Measurements from ENCODE around the gene HNRNPL. TPM values are rescaled to one million over a fixed set of nuclear protein-coding genes. Genes with fewer than 3 reads are reported as not detected.
A peak's percentile ranks its signal among the peaks of the same experiment; 100 is the strongest.

Gene HNRNPL
- polyA plus RNA-seq, 2 of the 4 experiments (the other 2 are of a cell fraction) = 380 to 487 TPM

- TF ChIP-seq CTCF (IDR thresholded peaks at IDR 0.05) (no peak), RARB (CRISPR knock-in tag; IDR thresholded peaks at IDR 0.05) (no peak), MAX (IDR thresholded peaks at IDR 0.05) (no peak), NPAS2 (CRISPR knock-in tag; IDR thresholded peaks at IDR 0.05; ENCODE audit: borderline replicate concordance) (no peak), ZSCAN20 (CRISPR knock-in tag; IDR thresholded peaks at IDR 0.05) (no peak), PBX3 (IDR thresholded peaks at IDR 0.05) (no peak), ZC3H11A (IDR thresholded peaks at IDR 0.05) (no peak), HOXB5 (CRISPR knock-in tag; IDR thresholded peaks at IDR 0.05) (no peak)
Measured at GRCh38 chr19:38839816-38840582, 9.8 kb downstream of the HNRNPL start (continued).

GRCh38 chr19:38838986-38839761 lies 10.6 kb downstream of the HNRNPL start:
- no peak overlapping the region for H3K4me3 ChIP-seq
- peaks cover 96% of the 10 kb centered on the region for H3K4me1 ChIP-seq
- WGBS (ENCODE audit: missing lambda C conversion rate) = 93% methylated on average over 12 of the region's 12 CpGs
- POLR2A ChIA-PET = interaction anchor here (0.7 to 6.5 kb wide), 7 partner anchors 8 to 191 kb away, joined by 3 to 62 read pairs (median 5); partner anchors contain the start of genes ACTN4, ECH1, HNRNPL and NFKBIB
- peak overlapping the region; percentile 40 for H3K4me2 ChIP-seq
- DNase-seq (ENCODE audit: low read depth in 1 of 2, low spot score in 1 of 2) = no peak
- ATAC-seq = no peak
- H3K9me3 ChIP-seq = no peaks in the 10 kb centered on the region
- CTCF ChIA-PET = interaction anchor here (1.4 to 3.4 kb wide), 10 partner anchors 8 to 295 kb away, joined by 3 to 21 read pairs (median 7); partner anchors contain the start of genes ECH1, MRPS12 and SARS2
- FAIRE-seq = peak; percentile 56
- H3K27ac ChIP-seq = peak overlapping the region; percentile 36 to 76; a peak in 3 of 6 replicates
- TF ChIP-seq CBX2 (IDR thresholded peaks at IDR 0.05; ENCODE audit: borderline replicate concordance, low read depth) = no peak
- peak; percentile 90 for TF ChIP-seq FOSB (CRISPR knock-in tag; IDR thresholded peaks at IDR 0.05)
- TF ChIP-seq HEYL (CRISPR knock-in tag; IDR thresholded peaks at IDR 0.05) = no peak
- TF ChIP-seq MAZ (IDR thresholded peaks at IDR 0.05; ENCODE audit: borderline replicate concordance, low read depth, low read length) = peak; percentile 47; the same call in 1 of the 2 replicates
- no peak for TF ChIP-seq HMGXB4 (CRISPR knock-in tag; IDR thresholded peaks at IDR 0.05; ENCODE audit: borderline replicate concordance)
- no peak for TF ChIP-seq PBX3 (IDR thresholded peaks at IDR 0.05)
- TF ChIP-seq NFE2L2 (conservative IDR thresholded peaks at IDR 0.05; ENCODE audit: low read length) = no peak
- no peak for TF ChIP-seq MAFK (IDR thresholded peaks at IDR 0.05; ENCODE audit: partially characterized antibody)
- no peak for TF ChIP-seq CEBPB (IDR thresholded peaks at IDR 0.05)
- TF ChIP-seq ZC3H11A (IDR thresholded peaks at IDR 0.05) = no peak
- TF ChIP-seq HOXB13 (CRISPR knock-in tag; IDR thresholded peaks at IDR 0.05; ENCODE audit: low read depth) = no peak
- TF ChIP-seq TP53 (CRISPR knock-in tag; IDR thresholded peaks at IDR 0.05) = 0 out of 2 replicates have a peak, but pooled peaks have one; percentile 25
- TF ChIP-seq E2F6 (IDR thresholded peaks at IDR 0.05; ENCODE audit: borderline replicate concordance, low read depth) = no peak
- no peak for TF ChIP-seq RFX5 (IDR thresholded peaks at IDR 0.05)
- no peak for TF ChIP-seq RAD21 (conservative IDR thresholded peaks at IDR 0.05 in 1 of 2, IDR thresholded peaks at IDR 0.05 in 1 of 2)
- TF ChIP-seq RARB (CRISPR knock-in tag; IDR thresholded peaks at IDR 0.05) = peak; percentile 42; the same call in 1 of the 2 replicates
- TF ChIP-seq ESRRA (IDR thresholded peaks at IDR 0.05; ENCODE audit: borderline replicate concordance, low read length) = no peak
- TF ChIP-seq ATOH8 (CRISPR knock-in tag; IDR thresholded peaks at IDR 0.05; ENCODE audit: low read depth) = no peak; the same call in 1 of the 2 replicates
- no peak for TF ChIP-seq ZNF302 (CRISPR knock-in tag; IDR thresholded peaks at IDR 0.05)
- 0 out of 2 replicates have a peak, but pooled peaks have one; percentile 17 for TF ChIP-seq MAX (IDR thresholded peaks at IDR 0.05)
- TF ChIP-seq USF2 (IDR thresholded peaks at IDR 0.05) = no peak

Data from A549 (cell line).